ENCODE results near the gene FRA10AC1.
A peak's percentile ranks its signal among the peaks of the same experiment; 100 is the strongest.

The FRA10AC1 gene

DNA sequence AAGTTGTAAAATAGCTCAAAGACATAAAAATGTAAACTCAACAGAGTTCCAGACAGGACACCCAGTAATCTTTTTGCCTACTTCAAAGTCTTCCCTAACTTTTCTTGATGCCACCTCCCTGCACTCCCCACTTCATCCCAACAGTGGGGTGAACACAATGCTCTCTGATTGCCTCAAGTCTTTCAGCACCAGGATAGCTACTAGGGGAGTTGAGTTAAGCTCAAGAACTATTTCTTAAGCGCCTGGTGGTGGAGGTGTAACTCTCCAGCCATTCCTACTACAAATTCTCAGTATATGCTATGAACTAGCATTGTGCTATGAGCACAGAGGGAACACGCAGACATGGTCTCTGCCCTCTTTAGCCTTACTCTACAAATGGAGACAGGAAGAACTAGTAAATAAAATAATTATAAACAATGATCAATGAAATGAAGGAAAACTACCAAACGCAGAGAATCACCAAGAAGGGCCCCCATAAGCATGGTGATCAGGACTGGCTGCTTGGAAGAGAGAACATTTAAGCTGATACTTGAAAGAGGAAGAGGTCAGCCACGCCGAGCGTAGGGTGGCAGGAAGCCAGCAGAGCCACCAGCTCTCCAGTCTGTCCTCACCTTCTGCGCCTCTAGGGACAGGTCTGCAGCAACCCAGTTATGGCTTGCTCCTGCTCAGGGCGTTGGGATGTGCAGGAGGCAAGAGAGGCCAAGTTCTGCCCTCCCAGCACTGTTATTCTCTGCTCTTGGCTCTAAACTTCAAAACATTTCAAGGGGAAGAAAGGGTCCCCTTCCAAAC, 16.7 kb upstream of the FRA10AC1 start:
- no peaks in the 10 kb centered on the region for H3K4me1 ChIP-seq (ENCODE audit: control insufficient read depth, insufficient read depth, low read depth, low read length)
- H3K9ac ChIP-seq (ENCODE audit: low read length): no peak overlapping the region
- peak; percentile 6 for DNase-seq
- H3K14ac ChIP-seq (ENCODE audit: low read length in 2 of 2): no peak overlapping the region
- no peak overlapping the region for H2BK15ac ChIP-seq (ENCODE audit: low read depth, poor library complexity, severe bottlenecking)
- no peak overlapping the region for H2AK5ac ChIP-seq (ENCODE audit: low read length, severe bottlenecking)
- H3K27me3 ChIP-seq (ENCODE audit: control insufficient read depth in 1 of 2, insufficient read depth in 1 of 2, low read length in 2 of 2): peaks cover 6 to 41% of the 10 kb centered on the region in 2 experiments
- no peak overlapping the region for H2BK12ac ChIP-seq (ENCODE audit: low read length in 2 of 2)
- WGBS: 75% methylated on average over 7 of the region's 8 CpGs
- H3K4me3 ChIP-seq (ENCODE audit: insufficient read depth in 1 of 2, low read depth in 1 of 2, low read length in 2 of 2): no peak overlapping the region
- no peaks in the 10 kb centered on the region for H3K36me3 ChIP-seq (ENCODE audit: control insufficient read depth in 1 of 2, insufficient read depth in 2 of 2, low read depth in 1 of 2, low read length in 2 of 2)
- H3K4me2 ChIP-seq (ENCODE audit: low read length, poor library complexity, severe bottlenecking): no peak overlapping the region
- H4K8ac ChIP-seq (ENCODE audit: low read length): no peak overlapping the region
- H3K79me1 ChIP-seq (replicated peaks; ENCODE audit: low read length, poor library complexity, severe bottlenecking): no peaks in the 10 kb centered on the region
- no peak overlapping the region for H2AFZ ChIP-seq (ENCODE audit: low read depth, low read length)
- no peak overlapping the region for H3K4ac ChIP-seq (ENCODE audit: low read depth in 1 of 2, low read length in 2 of 2)
- no peak overlapping the region for H2BK5ac ChIP-seq (ENCODE audit: low read depth, low read length, poor library complexity, severe bottlenecking)
- H3K9me3 ChIP-seq (ENCODE audit: control insufficient read depth, low read length): no peaks in the 10 kb centered on the region
- no peak overlapping the region for H3K18ac ChIP-seq (ENCODE audit: low read depth in 1 of 2, low read length in 2 of 2)
- H4K91ac ChIP-seq (ENCODE audit: low read length): no peak overlapping the region
- no peak overlapping the region for H2BK120ac ChIP-seq (ENCODE audit: low read depth, low read length)
- no peak overlapping the region for H3K27ac ChIP-seq (ENCODE audit: low read length, poor library complexity, severe bottlenecking)
- H3K23ac ChIP-seq (ENCODE audit: low read length in 2 of 2): no peak overlapping the region

DNA sequence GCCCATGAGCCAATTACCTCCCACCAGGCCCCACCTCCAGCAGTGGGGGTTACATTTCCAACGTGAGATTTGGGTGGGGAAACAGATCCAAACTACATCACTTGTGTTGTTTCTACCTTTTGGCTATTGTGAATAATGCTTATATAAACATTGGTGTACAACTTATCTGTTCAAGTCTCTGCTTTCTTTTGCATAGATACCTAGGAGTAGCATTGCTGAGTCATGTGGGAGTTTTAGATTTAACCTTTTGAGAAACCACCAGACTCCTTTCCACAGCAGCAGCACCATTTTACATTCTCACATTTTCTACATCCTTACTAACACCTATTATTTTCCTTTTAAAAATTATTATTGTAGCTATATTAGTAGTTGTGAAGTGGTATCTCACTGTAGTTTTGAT, 14.4 kb upstream of the FRA10AC1 start:
- Histone ChIP-seq H3K4ac (ENCODE audit: low read depth in 1 of 2, low read length in 2 of 2) (no peak overlapping the region), H2BK5ac (ENCODE audit: low read depth, low read length, poor library complexity, severe bottlenecking) (no peak overlapping the region), H3K27ac (ENCODE audit: low read length, poor library complexity, severe bottlenecking) (no peak overlapping the region), H3K36me3 (ENCODE audit: control insufficient read depth in 1 of 2, insufficient read depth in 2 of 2, low read depth in 1 of 2, low read length in 2 of 2) (no peaks in the 10 kb centered on the region), H3K14ac (ENCODE audit: low read length in 2 of 2) (no peak overlapping the region), H2BK120ac (ENCODE audit: low read depth, low read length) (no peak overlapping the region), H3K27me3 (ENCODE audit: control insufficient read depth in 1 of 2, insufficient read depth in 1 of 2, low read length in 2 of 2) (peaks cover 6 to 35% of the 10 kb centered on the region in 2 experiments), H2AFZ (ENCODE audit: low read depth, low read length) (no peak overlapping the region), H3K18ac (ENCODE audit: low read depth in 1 of 2, low read length in 2 of 2) (no peak overlapping the region), H2AK5ac (ENCODE audit: low read length, severe bottlenecking) (no peak overlapping the region), H2BK12ac (ENCODE audit: low read length in 2 of 2) (no peak overlapping the region), H4K91ac (ENCODE audit: low read length) (no peak overlapping the region), H3K4me2 (ENCODE audit: low read length, poor library complexity, severe bottlenecking) (no peak overlapping the region), H3K23ac (ENCODE audit: low read length in 2 of 2) (no peak overlapping the region), H3K9ac (ENCODE audit: low read length) (no peak overlapping the region), H3K4me3 (ENCODE audit: insufficient read depth in 1 of 2, low read depth in 1 of 2, low read length in 2 of 2) (no peak overlapping the region), H2BK15ac (ENCODE audit: low read depth, poor library complexity, severe bottlenecking) (no peak overlapping the region), H4K8ac (ENCODE audit: low read length) (no peak overlapping the region), H3K79me1 (replicated peaks; ENCODE audit: low read length, poor library complexity, severe bottlenecking) (no peaks in the 10 kb centered on the region), H3K9me3 (ENCODE audit: control insufficient read depth, low read length) (no peaks in the 10 kb centered on the region), H3K4me1 (ENCODE audit: control insufficient read depth, insufficient read depth, low read depth, low read length) (peaks cover 2% of the 10 kb centered on the region)
- no peak for DNase-seq
- no CpG with 5 or more reads among the region's 1 CpG for WGBS

DNA sequence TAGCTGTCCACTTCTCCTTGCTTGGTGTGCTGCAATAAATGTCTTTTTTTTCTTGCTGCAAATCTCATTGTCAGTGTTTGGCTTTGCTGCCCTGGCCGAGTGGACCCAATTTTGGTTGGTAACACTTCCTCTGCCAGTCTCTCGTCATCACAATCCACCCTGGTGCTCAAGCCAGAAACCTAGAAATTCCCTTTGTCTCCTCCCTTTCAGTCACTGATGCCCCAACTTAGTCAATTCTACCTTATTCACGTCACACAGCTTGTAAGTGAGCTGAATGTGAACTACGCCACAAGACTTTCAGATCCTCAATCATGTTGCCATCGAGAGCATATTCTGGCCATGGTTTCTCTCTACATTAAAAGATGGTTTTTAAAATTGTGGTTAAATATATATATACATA, 13.0 kb upstream of the FRA10AC1 start:
- Histone ChIP-seq H3K4me1 (ENCODE audit: control insufficient read depth, insufficient read depth, low read depth, low read length) (peaks cover 2% of the 10 kb centered on the region), H3K36me3 (ENCODE audit: control insufficient read depth in 1 of 2, insufficient read depth in 2 of 2, low read depth in 1 of 2, low read length in 2 of 2) (no peaks in the 10 kb centered on the region), H3K9me3 (ENCODE audit: control insufficient read depth, low read length) (no peaks in the 10 kb centered on the region), H2BK12ac (ENCODE audit: low read length in 2 of 2) (no peak overlapping the region), H2AK5ac (ENCODE audit: low read length, severe bottlenecking) (no peak overlapping the region), H3K4me2 (ENCODE audit: low read length, poor library complexity, severe bottlenecking) (no peak overlapping the region), H4K8ac (ENCODE audit: low read length) (no peak overlapping the region), H3K4ac (ENCODE audit: low read depth in 1 of 2, low read length in 2 of 2) (no peak overlapping the region), H2BK15ac (ENCODE audit: low read depth, poor library complexity, severe bottlenecking) (no peak overlapping the region), H3K4me3 (ENCODE audit: insufficient read depth in 1 of 2, low read depth in 1 of 2, low read length in 2 of 2) (no peak overlapping the region), H2BK5ac (ENCODE audit: low read depth, low read length, poor library complexity, severe bottlenecking) (no peak overlapping the region), H3K9ac (ENCODE audit: low read length) (no peak overlapping the region), H3K79me1 (replicated peaks; ENCODE audit: low read length, poor library complexity, severe bottlenecking) (no peaks in the 10 kb centered on the region), H3K27me3 (ENCODE audit: control insufficient read depth in 1 of 2, insufficient read depth in 1 of 2, low read length in 2 of 2) (peaks cover 6 to 26% of the 10 kb centered on the region in 2 experiments), H2AFZ (ENCODE audit: low read depth, low read length) (no peak overlapping the region), H3K18ac (ENCODE audit: low read depth in 1 of 2, low read length in 2 of 2) (no peak overlapping the region), H4K91ac (ENCODE audit: low read length) (no peak overlapping the region), H3K27ac (ENCODE audit: low read length, poor library complexity, severe bottlenecking) (no peak overlapping the region), H2BK120ac (ENCODE audit: low read depth, low read length) (no peak overlapping the region), H3K14ac (ENCODE audit: low read length in 2 of 2) (no peak overlapping the region), H3K23ac (ENCODE audit: low read length in 2 of 2) (no peak overlapping the region)
- 88% methylated on average over 4 of the region's 5 CpGs for WGBS
- no peak for DNase-seq

DNA sequence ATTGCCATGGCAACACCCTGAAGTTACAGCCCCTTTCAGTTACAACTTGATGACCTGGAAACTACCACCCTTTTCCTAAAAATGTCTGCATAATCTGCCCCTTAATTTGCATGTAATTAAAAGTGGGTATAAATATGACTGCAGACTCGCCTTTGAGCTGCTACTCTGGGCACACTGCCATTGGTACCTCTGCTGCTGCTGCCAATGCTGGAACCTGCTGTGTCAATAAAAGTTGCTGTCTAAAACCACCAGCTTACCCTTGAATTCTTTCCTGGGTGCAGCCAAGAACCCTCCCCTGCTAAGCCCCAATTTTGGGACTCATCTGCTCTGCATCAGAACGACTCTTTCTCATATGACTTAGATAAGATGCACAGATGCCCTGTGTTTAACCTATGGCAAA, 10.2 kb upstream of the FRA10AC1 start:
- no peak overlapping the region for H3K14ac ChIP-seq (ENCODE audit: low read length in 2 of 2)
- peaks cover 0 to 7% of the 10 kb centered on the region in 2 experiments for H3K27me3 ChIP-seq (ENCODE audit: control insufficient read depth in 1 of 2, insufficient read depth in 1 of 2, low read length in 2 of 2)
- no peak overlapping the region for H4K91ac ChIP-seq (ENCODE audit: low read length)
- H3K4me2 ChIP-seq (ENCODE audit: low read length, poor library complexity, severe bottlenecking): no peak overlapping the region
- no peak overlapping the region for H2BK120ac ChIP-seq (ENCODE audit: low read depth, low read length)
- H3K23ac ChIP-seq (ENCODE audit: low read length in 2 of 2): no peak overlapping the region
- peaks cover 2% of the 10 kb centered on the region for H3K4me1 ChIP-seq (ENCODE audit: control insufficient read depth, insufficient read depth, low read depth, low read length)
- H3K4me3 ChIP-seq (ENCODE audit: insufficient read depth in 1 of 2, low read depth in 1 of 2, low read length in 2 of 2): no peak overlapping the region
- H4K8ac ChIP-seq (ENCODE audit: low read length): no peak overlapping the region
- H3K27ac ChIP-seq (ENCODE audit: low read length, poor library complexity, severe bottlenecking): no peak overlapping the region
- no peaks in the 10 kb centered on the region for H3K36me3 ChIP-seq (ENCODE audit: control insufficient read depth in 1 of 2, insufficient read depth in 2 of 2, low read depth in 1 of 2, low read length in 2 of 2)
- no peak overlapping the region for H3K9ac ChIP-seq (ENCODE audit: low read length)
- H2BK5ac ChIP-seq (ENCODE audit: low read depth, low read length, poor library complexity, severe bottlenecking): no peak overlapping the region
- H3K4ac ChIP-seq (ENCODE audit: low read depth in 1 of 2, low read length in 2 of 2): no peak overlapping the region
- no peak overlapping the region for H2AK5ac ChIP-seq (ENCODE audit: low read length, severe bottlenecking)
- no peak for DNase-seq
- no peaks in the 10 kb centered on the region for H3K79me1 ChIP-seq (replicated peaks; ENCODE audit: low read length, poor library complexity, severe bottlenecking)
- H2AFZ ChIP-seq (ENCODE audit: low read depth, low read length): no peak overlapping the region
- no peak overlapping the region for H2BK12ac ChIP-seq (ENCODE audit: low read length in 2 of 2)
- H3K18ac ChIP-seq (ENCODE audit: low read depth in 1 of 2, low read length in 2 of 2): no peak overlapping the region
- 83% methylated on average over 2 of the region's 2 CpGs for WGBS
- no peak overlapping the region for H2BK15ac ChIP-seq (ENCODE audit: low read depth, poor library complexity, severe bottlenecking)
- no peaks in the 10 kb centered on the region for H3K9me3 ChIP-seq (ENCODE audit: control insufficient read depth, low read length)
